Astrocyte of the cerebellum (primary cell): ENCODE measurements around the gene MZT1.

ENCODE experiments used
- DNase-seq: peaks from one replicate; pipeline ENCODE4 v3.0.0-alpha.2; 2011; ENCODE audit warnings: low read depth
- H3K4me3 ChIP-seq: 2 replicates; pipeline ENCODE4 v1.5.1; 2011; ENCODE audit warnings: mild to moderate bottlenecking, low read depth, low read length, moderate library complexity
- CTCF ChIP-seq: IDR thresholded peaks from 2 replicates; pipeline ENCODE4 v1.5.1; 2012; ENCODE audit warnings: low read length, low read depth, moderate library complexity, mild to moderate bottlenecking; ENCODE audit errors: missing control alignments
- in situ Hi-C: cut with HindIII; loops from 2 replicates; pipeline ENCODE4 v1.10.0; 2017; ENCODE audit warnings: low sequenced_read_pairs

Gene MZT1

GRCh38 chr13:72666391-72666790 lies 61.0 kb downstream of the MZT1 start:
- DNase-seq: no peak
- in situ Hi-C loops: no loop called here
- no peak overlapping the region for H3K4me3 ChIP-seq
- TF ChIP-seq CTCF: no peak

- H3K4me3 ChIP-seq: no peak overlapping the region
- in situ Hi-C loops: no loop called here
- DNase-seq: no peak
- no peak for TF ChIP-seq CTCF
Observed at GRCh38 chr13:72662548-72662947, 64.9 kb downstream of the MZT1 start.
